MCF 10A (cell line): ENCODE data around the gene PIK3CG. TPM values are rescaled to one million over a fixed set of nuclear protein-coding genes. Genes with fewer than 3 reads are reported as not detected.

Experiments
- BruUV-seq: library from RNA; stranded (reverse); fragments of 400-500 nt; replicated peaks from 2 replicates; lab custom pipeline; 2021; lab: Mats Ljungman, UMichigan
- CTCF ChIA-PET: fragments of 300-600 bp; sonication (Branson Sonifier 250); formaldehyde crosslinking; extraction: SDS; loops from one replicate; lab custom pipeline; 2021; ENCODE audit warnings: antibody characterized with exemption, inconsistent platforms; lab: Yijun Ruan, JAX
- POLR2A ChIA-PET: fragments of 300-600, 350-650 bp; sonication (Branson Sonifier 250); formaldehyde crosslinking; extraction: SDS; loops from one replicate; lab custom pipeline; 2020; ENCODE audit warnings: antibody characterized with exemption, inconsistent platforms; lab: Yijun Ruan, JAX
- DNase-seq: peaks from one replicate; pipeline ENCODE4 v3.0.0-alpha.2; 2018; ENCODE audit not compliant: unreplicated experiment
- H3K27ac Mint-ChIP-seq: one replicate; pipeline ENCODE4 v1.8.0; 2022; ENCODE audit warnings: mild to moderate bottlenecking, low read depth, mixed read lengths; ENCODE audit not compliant: unreplicated experiment
- H3K27me3 Mint-ChIP-seq: one replicate; pipeline ENCODE4 v1.8.0; 2022; ENCODE audit warnings: mixed read lengths; ENCODE audit not compliant: insufficient read depth, unreplicated experiment
- H3K36me3 Mint-ChIP-seq: one replicate; pipeline ENCODE4 v1.8.0; 2022; ENCODE audit warnings: mild to moderate bottlenecking, moderate library complexity, mixed read lengths; ENCODE audit not compliant: insufficient read depth, unreplicated experiment
- H3K4me1 Mint-ChIP-seq: one replicate; pipeline ENCODE4 v1.8.0; 2022; ENCODE audit warnings: mixed read lengths; ENCODE audit not compliant: insufficient read depth, unreplicated experiment
- H3K4me3 Mint-ChIP-seq: one replicate; pipeline ENCODE4 v1.8.0; 2022; ENCODE audit warnings: mild to moderate bottlenecking, moderate library complexity, mixed read lengths; ENCODE audit not compliant: unreplicated experiment
- H3K9me3 Mint-ChIP-seq: one replicate; pipeline ENCODE4 v1.8.0; 2022; ENCODE audit warnings: mixed read lengths; ENCODE audit not compliant: unreplicated experiment
- intact Hi-C: fragments of 100-400 bp; cut with micrococcal nuclease; formaldehyde crosslinking; loops from 2 replicates; pipeline ENCODE4 v1.14.1; 2022
- total RNA-seq: library from RNA; stranded (reverse); gene quantifications from 2 replicates; pipeline ENCODE4 v1.2.3, GENCODE V29; 2022
- TF ChIP-seq, protein P1 (sequence below): fragments of 200-600 bp; IDR thresholded peaks from one replicate; pipeline ENCODE4 v1.8.0; 2022; ENCODE audit warnings: antibody characterized with exemption, mild to moderate bottlenecking; ENCODE audit not compliant: unreplicated experiment

PIK3CG gene
- total RNA-seq, 1 experiment from 2014 or later: not detected

DNA sequence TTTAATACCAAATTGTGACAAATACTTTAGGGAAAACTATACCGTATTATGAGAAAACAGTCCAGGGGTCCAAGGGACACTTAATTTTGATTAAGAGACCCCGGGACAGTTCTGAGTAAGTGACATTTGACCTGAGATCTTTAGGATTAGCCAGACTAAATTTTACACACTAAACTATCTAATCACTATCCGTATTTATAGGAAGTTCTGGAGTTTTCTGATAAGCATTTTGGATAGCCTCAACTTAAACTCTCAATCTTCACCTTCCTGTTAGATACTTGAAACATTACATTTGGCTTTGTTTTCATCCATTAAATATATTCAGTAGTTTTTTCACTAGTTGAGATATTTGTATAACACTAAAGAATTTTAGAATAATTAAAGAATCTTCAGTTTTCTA lies 5.4 kb downstream of the PIK3CG start:
- peaks cover 12% of the 10 kb centered on the region for H3K27me3 Mint-ChIP-seq

GRCh38 chr7:106870983-106871410 lies 5.9 kb downstream of the PIK3CG start:
- BruUV-seq: no TSS peak
- no peak overlapping the region for H3K4me3 Mint-ChIP-seq
- peaks cover 12% of the 10 kb centered on the region for H3K27me3 Mint-ChIP-seq
- no peak overlapping the region for H3K27ac Mint-ChIP-seq
- no peaks in the 10 kb centered on the region for H3K4me1 Mint-ChIP-seq
- ChIA-PET CTCF (interaction anchor here (0.6 kb wide), 1 partner anchor 27 kb away, joined by 3 read pairs; no protein-coding TSS in a partner anchor), POLR2A (interaction anchor here (0.7 to 0.9 kb wide), 2 partner anchors 9 to 22 kb away, joined by 3 to 4 read pairs; no protein-coding TSS in a partner anchor)
- H3K9me3 Mint-ChIP-seq: no peaks in the 10 kb centered on the region
- intact Hi-C loops: no loop called here
- no peak for DNase-seq
- H3K36me3 Mint-ChIP-seq: no peaks in the 10 kb centered on the region
- TF ChIP-seq, protein P1, sequence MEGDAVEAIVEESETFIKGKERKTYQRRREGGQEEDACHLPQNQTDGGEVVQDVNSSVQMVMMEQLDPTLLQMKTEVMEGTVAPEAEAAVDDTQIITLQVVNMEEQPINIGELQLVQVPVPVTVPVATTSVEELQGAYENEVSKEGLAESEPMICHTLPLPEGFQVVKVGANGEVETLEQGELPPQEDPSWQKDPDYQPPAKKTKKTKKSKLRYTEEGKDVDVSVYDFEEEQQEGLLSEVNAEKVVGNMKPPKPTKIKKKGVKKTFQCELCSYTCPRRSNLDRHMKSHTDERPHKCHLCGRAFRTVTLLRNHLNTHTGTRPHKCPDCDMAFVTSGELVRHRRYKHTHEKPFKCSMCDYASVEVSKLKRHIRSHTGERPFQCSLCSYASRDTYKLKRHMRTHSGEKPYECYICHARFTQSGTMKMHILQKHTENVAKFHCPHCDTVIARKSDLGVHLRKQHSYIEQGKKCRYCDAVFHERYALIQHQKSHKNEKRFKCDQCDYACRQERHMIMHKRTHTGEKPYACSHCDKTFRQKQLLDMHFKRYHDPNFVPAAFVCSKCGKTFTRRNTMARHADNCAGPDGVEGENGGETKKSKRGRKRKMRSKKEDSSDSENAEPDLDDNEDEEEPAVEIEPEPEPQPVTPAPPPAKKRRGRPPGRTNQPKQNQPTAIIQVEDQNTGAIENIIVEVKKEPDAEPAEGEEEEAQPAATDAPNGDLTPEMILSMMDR: no peak

More for the DNA sequence above, 5.4 kb downstream of the PIK3CG start:
- H3K9me3 Mint-ChIP-seq: no peaks in the 10 kb centered on the region
- no peak overlapping the region for H3K27ac Mint-ChIP-seq
- intact Hi-C loops: no loop called here
- no peaks in the 10 kb centered on the region for H3K4me1 Mint-ChIP-seq
- no peak for DNase-seq
- CTCF ChIA-PET: interaction anchor here (0.6 kb wide), 1 partner anchor 27 kb away, joined by 3 read pairs; no protein-coding TSS in a partner anchor
- TF ChIP-seq, protein P1: no peak
- POLR2A ChIA-PET: interaction anchor here (0.7 to 0.9 kb wide), 2 partner anchors 9 to 23 kb away, joined by 3 to 4 read pairs; no protein-coding TSS in a partner anchor
- no peak overlapping the region for H3K4me3 Mint-ChIP-seq
- no peaks in the 10 kb centered on the region for H3K36me3 Mint-ChIP-seq
- no TSS peak for BruUV-seq

- no peak overlapping the region for H3K27ac Mint-ChIP-seq
- H3K27me3 Mint-ChIP-seq: peaks cover 12% of the 10 kb centered on the region
- H3K36me3 Mint-ChIP-seq: no peaks in the 10 kb centered on the region
- intact Hi-C loops: no loop called here
- H3K9me3 Mint-ChIP-seq: no peaks in the 10 kb centered on the region
- TF ChIP-seq, protein P1: no peak
- no peaks in the 10 kb centered on the region for H3K4me1 Mint-ChIP-seq
- no TSS peak for BruUV-seq
- H3K4me3 Mint-ChIP-seq: no peak overlapping the region
- ChIA-PET POLR2A (no interaction called here), CTCF (no interaction called here)
- DNase-seq: no peak
Observed at GRCh38 chr7:106871793-106872571, 6.9 kb downstream of the PIK3CG start.

DNA sequence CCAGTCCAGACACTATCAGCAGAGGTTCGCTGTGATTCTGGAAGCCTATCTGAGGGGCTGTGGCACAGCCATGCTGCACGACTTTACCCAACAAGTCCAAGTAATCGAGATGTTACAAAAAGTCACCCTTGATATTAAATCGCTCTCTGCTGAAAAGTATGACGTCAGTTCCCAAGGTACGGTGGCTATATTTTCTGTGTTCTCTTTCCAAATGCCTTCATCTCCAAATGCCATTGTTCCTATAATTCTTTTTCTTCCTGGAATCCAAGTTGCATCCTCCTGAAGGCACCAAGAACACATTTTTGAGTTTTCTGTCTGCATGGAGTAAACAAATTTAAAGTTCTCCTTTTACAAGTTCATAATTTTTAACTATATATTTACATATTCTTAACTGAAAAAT lies 7.7 kb downstream of the PIK3CG start:
- ChIA-PET POLR2A (no interaction called here), CTCF (no interaction called here)
- no peak overlapping the region for H3K4me3 Mint-ChIP-seq
- intact Hi-C loops: no loop called here
- no TSS peak for BruUV-seq
- no peaks in the 10 kb centered on the region for H3K4me1 Mint-ChIP-seq
- DNase-seq: no peak
- TF ChIP-seq, protein P1: no peak
- peaks cover 13% of the 10 kb centered on the region for H3K27me3 Mint-ChIP-seq
- no peaks in the 10 kb centered on the region for H3K36me3 Mint-ChIP-seq
- no peaks in the 10 kb centered on the region for H3K9me3 Mint-ChIP-seq
- H3K27ac Mint-ChIP-seq: no peak overlapping the region
